Nephron progenitor cell (in vitro differentiated cells): Measurements from ENCODE around the gene LEPR.

Experiments
- DNase-seq: peaks from one replicate; pipeline ENCODE4 v3.0.0; 2021
- H3K27ac Mint-ChIP-seq: 2 replicates; pipeline ENCODE4 v1.8.0; 2021; ENCODE audit warnings: mild to moderate bottlenecking, moderate library complexity, mixed read lengths
- H3K27me3 Mint-ChIP-seq: 2 replicates; pipeline ENCODE4 v1.8.0; 2021; ENCODE audit warnings: mild to moderate bottlenecking, low read depth, mixed read lengths; ENCODE audit not compliant: poor library complexity
- H3K36me3 Mint-ChIP-seq: 2 replicates; pipeline ENCODE4 v1.8.0; 2021; ENCODE audit warnings: low read depth, mixed read lengths
- H3K4me1 Mint-ChIP-seq: 2 replicates; pipeline ENCODE4 v1.8.0; 2021; ENCODE audit warnings: mixed read lengths
- H3K4me3 Mint-ChIP-seq: 2 replicates; pipeline ENCODE4 v1.8.0; 2021; ENCODE audit warnings: mild to moderate bottlenecking, moderate library complexity, mixed read lengths
- H3K9me3 Mint-ChIP-seq: 2 replicates; pipeline ENCODE4 v1.8.0; 2021; ENCODE audit warnings: mild to moderate bottlenecking, moderate library complexity, mixed read lengths
- CTCF ChIP-seq: fragments of 200-600 bp; sonication (generic); IDR thresholded peaks from 2 replicates; pipeline ENCODE4 v1.5.0; 2021; ENCODE audit warnings: antibody characterized with exemption

LEPR gene

GRCh38 chr1:65393347-65393746 is 27.1 kb upstream of the LEPR start:
- Mint-ChIP-seq H3K27me3 (no peaks in the 10 kb centered on the region), H3K4me3 (no peak overlapping the region), H3K4me1 (no peaks in the 10 kb centered on the region), H3K27ac (peak overlapping the region; percentile 78), H3K9me3 (no peaks in the 10 kb centered on the region), H3K36me3 (no peaks in the 10 kb centered on the region)
- no peak for DNase-seq
- no peak for TF ChIP-seq CTCF

GRCh38 chr1:65393928-65394327 is 26.5 kb upstream of the LEPR start:
- TF ChIP-seq CTCF, result no peak
- Mint-ChIP-seq H3K36me3 (no peaks in the 10 kb centered on the region), H3K4me3 (no peak overlapping the region), H3K4me1 (no peaks in the 10 kb centered on the region), H3K27ac (no peak overlapping the region), H3K9me3 (no peaks in the 10 kb centered on the region), H3K27me3 (no peaks in the 10 kb centered on the region)
- no peak for DNase-seq

GRCh38 chr1:65395887-65396612 is 24.4 kb upstream of the LEPR start:
- no peak overlapping the region for H3K27ac Mint-ChIP-seq
- peaks cover 6% of the 10 kb centered on the region for H3K4me1 Mint-ChIP-seq
- DNase-seq, result no peak
- H3K4me3 Mint-ChIP-seq, result no peak overlapping the region
- no peaks in the 10 kb centered on the region for H3K36me3 Mint-ChIP-seq
- H3K27me3 Mint-ChIP-seq, result peaks cover 3% of the 10 kb centered on the region
- no peaks in the 10 kb centered on the region for H3K9me3 Mint-ChIP-seq
- TF ChIP-seq CTCF, result no peak

- H3K4me3 Mint-ChIP-seq, result no peak overlapping the region
- no peaks in the 10 kb centered on the region for H3K9me3 Mint-ChIP-seq
- peaks cover 6% of the 10 kb centered on the region for H3K4me1 Mint-ChIP-seq
- no peak overlapping the region for H3K27ac Mint-ChIP-seq
- TF ChIP-seq CTCF, result no peak
- DNase-seq, result no peak
- no peaks in the 10 kb centered on the region for H3K36me3 Mint-ChIP-seq
- H3K27me3 Mint-ChIP-seq, result peaks cover 9% of the 10 kb centered on the region
Observed at GRCh38 chr1:65398083-65398482, 22.4 kb upstream of the LEPR start.

- Mint-ChIP-seq H3K4me1 (peaks cover 6% of the 10 kb centered on the region), H3K27me3 (peaks cover 14% of the 10 kb centered on the region), H3K9me3 (no peaks in the 10 kb centered on the region), H3K27ac (no peak overlapping the region), H3K36me3 (no peaks in the 10 kb centered on the region), H3K4me3 (no peak overlapping the region)
- DNase-seq, result no peak
- TF ChIP-seq CTCF, result no peak
Observed at GRCh38 chr1:65399003-65399402, 21.5 kb upstream of the LEPR start.

- no peak for DNase-seq
- H3K36me3 Mint-ChIP-seq, result no peaks in the 10 kb centered on the region
- no peak for TF ChIP-seq CTCF
- H3K9me3 Mint-ChIP-seq, result no peaks in the 10 kb centered on the region
- no peak overlapping the region for H3K4me3 Mint-ChIP-seq
- H3K27ac Mint-ChIP-seq, result no peak overlapping the region
- H3K4me1 Mint-ChIP-seq, result peaks cover 6% of the 10 kb centered on the region
- H3K27me3 Mint-ChIP-seq, result peaks cover 21% of the 10 kb centered on the region
Observed at GRCh38 chr1:65401612-65402011, 18.9 kb upstream of the LEPR start.
